H1 (cell line): Measurements from ENCODE around the gene ZSCAN16. TPM values are rescaled to one million over a fixed set of nuclear protein-coding genes. Genes with fewer than 3 reads are reported as not detected.

Source experiments
- CTCF ChIA-PET: fragments of 300-600 bp; sonication (Branson Sonifier 250); formaldehyde crosslinking; loops from one replicate; lab custom pipeline; 2021; ENCODE audit not compliant: partially characterized antibody; lab: Charles Lee
- POLR2A ChIA-PET: fragments of 300-600 bp; sonication (Branson Sonifier 250); formaldehyde crosslinking; loops from one replicate; lab custom pipeline; 2021; ENCODE audit warnings: inconsistent platforms; ENCODE audit not compliant: partially characterized antibody; lab: Charles Lee
- DNase-seq, 2 experiments: peaks; one replicate each; pipeline versions ENCODE4 v3.0.0 to v3.0.0-alpha.2; 2010 to 2022; ENCODE audit warnings: low spot score in 2 of 2, low read depth in 1 of 2, mixed read lengths in 1 of 2
- FAIRE-seq: peaks from 2 replicates; lab custom pipeline; 2011; peaks lifted over from hg19 to GRCh38; lab: Jason Lieb, UNC
- H2AFZ ChIP-seq: 2 replicates; pipeline ENCODE4 v1.8.1; 2012; ENCODE audit warnings: low read length, inconsistent platforms
- H2AK5ac ChIP-seq: 2 replicates; pipeline ENCODE4 v1.6.1; 2013; ENCODE audit warnings: low read depth, low read length
- H2BK120ac ChIP-seq: replicated peaks from 2 replicates; pipeline ENCODE3; 2013; ENCODE audit warnings: low read depth, low read length, inconsistent platforms
- H2BK12ac ChIP-seq: 2 replicates; pipeline ENCODE4 v1.6.1; 2013; ENCODE audit warnings: low read depth, low read length
- H2BK15ac ChIP-seq: 2 replicates; pipeline ENCODE4 v1.6.1; 2013; ENCODE audit warnings: low read length
- H2BK20ac ChIP-seq: 2 replicates; pipeline ENCODE4 v1.6.1; 2013; ENCODE audit warnings: low read length
- H2BK5ac ChIP-seq: 2 replicates; pipeline ENCODE4 v1.6.1; 2013; ENCODE audit warnings: low read depth, low read length
- H3K14ac ChIP-seq: 2 replicates; pipeline ENCODE4 v1.6.1; 2013; ENCODE audit warnings: inconsistent platforms; ENCODE audit not compliant: insufficient read length
- H3K18ac ChIP-seq: 2 replicates; pipeline ENCODE4 v1.6.1; 2013; ENCODE audit warnings: low read length; ENCODE audit errors: extremely low read depth
- H3K23ac ChIP-seq: 2 replicates; pipeline ENCODE4 v1.6.1; 2013; ENCODE audit warnings: inconsistent platforms; ENCODE audit not compliant: insufficient read length
- H3K23me2 ChIP-seq: 2 replicates; pipeline ENCODE4 v1.6.1; 2013; ENCODE audit warnings: low read depth, low read length
- H3K27ac ChIP-seq: 2 replicates; pipeline ENCODE4 v1.6.1; 2011; ENCODE audit warnings: low read depth, low read length, inconsistent platforms
- H3K27me3 ChIP-seq, 4 experiments: replicated peaks in 1 of 4; 1 replicate in 1 of 4; 2 replicates in 3 of 4; pipeline versions ENCODE4 v1.6.1 to v1.8.1; 2011 to 2013; ENCODE audit warnings: low read length in 3 of 4, mild to moderate bottlenecking in 3 of 4, inconsistent platforms in 2 of 4, mixed read lengths in 2 of 4, moderate library complexity in 1 of 4; ENCODE audit not compliant: control insufficient read depth in 3 of 4, insufficient read depth in 3 of 4; ENCODE audit errors: extremely low read depth in 1 of 4
- H3K36me3 ChIP-seq, 4 experiments: 2 replicates each; pipeline versions ENCODE4 v1.6.1 to v1.8.1; 2011 to 2013; ENCODE audit warnings: mild to moderate bottlenecking in 4 of 4, low read length in 3 of 4, moderate library complexity in 2 of 4, control low read depth in 1 of 4, inconsistent platforms in 1 of 4; ENCODE audit not compliant: insufficient read depth in 4 of 4, control insufficient read depth in 2 of 4
- H3K4ac ChIP-seq: replicated peaks from 2 replicates; pipeline ENCODE3; 2013; ENCODE audit warnings: low read length, low read depth, mixed read lengths, inconsistent platforms; ENCODE audit not compliant: insufficient read length
- H3K4me1 ChIP-seq, 4 experiments: replicated peaks in 1 of 4; 1 replicate in 1 of 4; 2 replicates in 3 of 4; pipeline versions ENCODE4 v1.6.1 to v1.8.1; 2011 to 2013; ENCODE audit warnings: low read length in 3 of 4, inconsistent platforms in 2 of 4, mixed read lengths in 1 of 4; ENCODE audit not compliant: insufficient read depth in 4 of 4, control insufficient read depth in 3 of 4
- H3K4me2 ChIP-seq, 2 experiments: 2 replicates each; pipeline versions ENCODE4 v1.6.1 to v1.8.1; 2011 to 2013; ENCODE audit warnings: low read depth in 2 of 2, low read length in 2 of 2, control low read depth in 1 of 2, inconsistent platforms in 1 of 2, mild to moderate bottlenecking in 1 of 2; ENCODE audit not compliant: insufficient read depth in 1 of 2
- H3K4me3 ChIP-seq, 4 experiments: fragments of 200-600, 300-600 bp in 1 of 4; sonication (generic), shearing (Covaris generic), sonication (Bioruptor Twin) in 1 of 4; 2 replicates each; pipeline versions ENCODE4 v1.5.1 to v1.8.1; 2011 to 2016; ENCODE audit warnings: low read length in 4 of 4, low read depth in 3 of 4, control low read depth in 2 of 4, inconsistent platforms in 2 of 4, mild to moderate bottlenecking in 2 of 4, mixed read lengths in 1 of 4, moderate library complexity in 1 of 4; ENCODE audit not compliant: insufficient read depth in 2 of 4; ENCODE audit errors: extremely low read depth in 1 of 4
- H3K56ac ChIP-seq: replicated peaks from 2 replicates; pipeline ENCODE3; 2013; ENCODE audit warnings: low read depth, mild to moderate bottlenecking, mixed read lengths, low read length, inconsistent platforms; ENCODE audit not compliant: insufficient read length
- H3K79me1 ChIP-seq: 2 replicates; pipeline ENCODE4 v1.6.1; 2013; ENCODE audit warnings: low read depth, low read length, control low read depth
- H3K79me2 ChIP-seq, 2 experiments: 2 replicates each; pipeline versions ENCODE4 v1.6.1 to v1.8.1; 2012 to 2013; ENCODE audit warnings: low read length in 2 of 2, mild to moderate bottlenecking in 2 of 2, inconsistent platforms in 1 of 2; ENCODE audit not compliant: insufficient read depth in 2 of 2, control insufficient read depth in 1 of 2
- H3K9ac ChIP-seq, 4 experiments: replicated peaks in 1 of 4; 1 replicate in 1 of 4; 2 replicates in 3 of 4; pipeline versions ENCODE4 v1.6.1 to v1.8.1; 2011 to 2013; ENCODE audit warnings: low read depth in 3 of 4, low read length in 3 of 4, control low read depth in 2 of 4, mild to moderate bottlenecking in 2 of 4, moderate library complexity in 2 of 4, inconsistent platforms in 1 of 4; ENCODE audit errors: extremely low read depth in 1 of 4
- H3K9me3 ChIP-seq, 2 experiments: 2 replicates each; pipeline versions ENCODE4 v1.6.1 to v1.8.1; 2012 to 2013; ENCODE audit warnings: mild to moderate bottlenecking in 2 of 2, moderate library complexity in 2 of 2, control low read depth in 1 of 2, inconsistent platforms in 1 of 2, low read depth in 1 of 2, low read length in 1 of 2, mixed read lengths in 1 of 2; ENCODE audit not compliant: insufficient read depth in 2 of 2
- H4K20me1 ChIP-seq, 2 experiments: replicated peaks in 1 of 2; 2 replicates each; pipeline versions ENCODE3 to v1.8.1; 2011 to 2013; ENCODE audit warnings: inconsistent platforms in 2 of 2, low read length in 2 of 2, mild to moderate bottlenecking in 1 of 2; ENCODE audit not compliant: insufficient read depth in 2 of 2, control insufficient read depth in 1 of 2
- H4K5ac ChIP-seq: 2 replicates; pipeline ENCODE4 v1.6.1; 2013; ENCODE audit warnings: low read length, low read depth, mixed read lengths, inconsistent platforms; ENCODE audit not compliant: insufficient read length
- H4K8ac ChIP-seq: 2 replicates; pipeline ENCODE4 v1.8.0; 2013; ENCODE audit warnings: mild to moderate bottlenecking, moderate library complexity, low read length, inconsistent platforms; ENCODE audit not compliant: insufficient read depth; ENCODE audit errors: extremely low read depth
- H4K91ac ChIP-seq: replicated peaks from 2 replicates; pipeline ENCODE3; 2013; ENCODE audit warnings: low read length, mixed read lengths, inconsistent platforms; ENCODE audit not compliant: insufficient read length
- CBX8 ChIP-seq: fragments of 300-800, 300-1000 bp; sonication (generic); IDR thresholded peaks from 2 replicates; pipeline ENCODE4 v1.7.1; 2016; ENCODE audit warnings: low read depth, low read length, borderline replicate concordance
- CEBPB ChIP-seq: IDR thresholded peaks from 2 replicates; pipeline ENCODE4 v1.6.1; 2012; ENCODE audit warnings: low read depth, low read length
- HDAC2 ChIP-seq, 2 experiments: fragments of 300-600 bp in 1 of 2; sonication (generic) in 1 of 2; IDR thresholded peaks; 2 replicates each; pipeline ENCODE4 v1.6.1; 2011 to 2012; ENCODE audit warnings: low read depth in 2 of 2, low read length in 2 of 2, mild to moderate bottlenecking in 2 of 2, moderate library complexity in 2 of 2, borderline replicate concordance in 1 of 2, inconsistent platforms in 1 of 2
- MAFK ChIP-seq: IDR thresholded peaks from 2 replicates; pipeline ENCODE4 v1.6.1; 2012; ENCODE audit warnings: low read depth, mild to moderate bottlenecking, improper control_type of control experiment, low read length
- NANOG ChIP-seq: IDR thresholded peaks from 2 replicates; pipeline ENCODE4 v1.6.1; 2011; ENCODE audit warnings: low read length, low read depth, mild to moderate bottlenecking, inconsistent platforms; ENCODE audit not compliant: insufficient read depth, poor library complexity, severe bottlenecking
- PHF8 ChIP-seq: fragments of 200-600 bp; sonication (generic); conservative IDR thresholded peaks from 2 replicates; pipeline ENCODE4 v1.7.1; 2012; ENCODE audit warnings: low read depth, mild to moderate bottlenecking, inconsistent platforms, low read length, moderate library complexity
- SAP30 ChIP-seq: fragments of 300-600 bp; sonication (generic); IDR thresholded peaks from 2 replicates; pipeline ENCODE4 v1.7.1; 2012; ENCODE audit warnings: low read length, moderate library complexity, mild to moderate bottlenecking, inconsistent platforms; ENCODE audit not compliant: insufficient read depth, insufficient replicate concordance
- SP4 ChIP-seq: IDR thresholded peaks from 2 replicates; pipeline ENCODE4 v1.6.1; 2012; ENCODE audit warnings: low read length, inconsistent platforms
- TAF7 ChIP-seq: optimal IDR thresholded peaks from 2 replicates; pipeline ENCODE3; 2011; ENCODE audit warnings: low read depth, mild to moderate bottlenecking, inconsistent platforms, low read length, moderate library complexity, borderline replicate concordance
- WGBS, 2 experiments: shearing (Covaris generic) in 1 of 2; methylation state at CpG; one replicate each; pipeline versions ENCODE4 v1.1.6 to v1.1.7; 2013 to 2015; ENCODE audit warnings: low lambda C conversion rate in 2 of 2, mixed read lengths in 2 of 2, inconsistent platforms in 1 of 2, low coverage in 1 of 2, missing lambda C conversion rate in 1 of 2; ENCODE audit not compliant: insufficient replicate concordance in 2 of 2, insufficient coverage in 1 of 2, insufficient read length in 1 of 2; ENCODE audit errors: extremely low coverage in 1 of 2, missing lambda C conversion rate in 1 of 2; 5-methylcytosine and 5-hydroxymethylcytosine counted together
- long read RNA-seq, 2 experiments: library from RNA in 1 of 2; library from capped mRNA in 1 of 2; stranded (forward); transcript quantifications; one replicate each; pipeline ENCODE4 v2.0.0, GENCODE V29; 2021; ENCODE audit warnings: inconsistent platforms in 1 of 2
- polyA minus RNA-seq, 3 experiments: library from RNA; depleted of rRNA, polyadenylated mRNA; stranded (reverse); fragments of >200 nt; gene quantifications; 1 replicate in 2 of 3; 2 replicates in 1 of 3; pipeline ENCODE4 v1.2.3, GENCODE V29; 2011
- polyA plus RNA-seq, 7 experiments: library from polyadenylated mRNA; depleted of rRNA in 3 of 7; stranded (reverse) in 5 of 7; unstranded in 2 of 7; fragments of >200 nt in 5 of 7; fragments of 200-250 nt in 2 of 7; gene quantifications; 1 replicate in 5 of 7; 2 replicates in 1 of 7; 4 replicates in 1 of 7; pipeline versions ENCODE4 v1.2.1 to v1.2.3, GENCODE V29; 2011 to 2013; ENCODE audit warnings: missing spikeins in 2 of 7, mixed read lengths in 2 of 7
- total RNA-seq: library from RNA; stranded (reverse); fragmentation: NEBNext Ultra II Directional; extraction: Animal tissue kit (Norgen Biotek cat#: 25700); gene quantifications from 2 replicates; pipeline ENCODE4 v1.2.1, GENCODE V29; 2021

ZSCAN16 gene
- total RNA-seq (7.4 and 9.4 TPM in 2 replicates), polyA plus RNA-seq (2011; rRNA removed) (1.9 and 3.6 TPM in 2 replicates), polyA minus RNA-seq (2011; rRNA and poly(A)+ RNA removed) (10.2 and 13.4 TPM in 2 replicates)
- polyA plus RNA-seq (2011; cell fraction: cytosol; rRNA removed), result 6.8 TPM
- 4.2 TPM for polyA plus RNA-seq (2011; cell fraction: nucleus; rRNA removed)
- polyA plus RNA-seq (2012, experiment 1 of 2), result 8.0 to 11.4 TPM (median 10.0 TPM) in 4 replicates
- 0.96 TPM for polyA plus RNA-seq (2012, experiment 2 of 2)
- polyA plus RNA-seq (2013, experiment 1 of 2), result 9.6 TPM
- 9.1 TPM for polyA plus RNA-seq (2013, experiment 2 of 2)
- 3.7 TPM for polyA minus RNA-seq (2011; cell fraction: cytosol; rRNA and poly(A)+ RNA removed)
- polyA minus RNA-seq (2011; cell fraction: nucleus; rRNA and poly(A)+ RNA removed), result 9.1 TPM
- long read RNA-seq, experiment 1, partial matches to known transcripts, result 4 of 7 reads
- long read RNA-seq, experiment 1, other reads (novel, unspliced or antisense), result 1 of 7 reads
- long read RNA-seq, experiment 2, transcript ZSCAN16-201 (4 exons, 1,328 nt), result major isoform, 11 of 18 reads
- long read RNA-seq, experiment 2, partial matches to known transcripts, result 0 of 18 reads
- long read RNA-seq, experiment 2, other reads (novel, unspliced or antisense), result 7 of 18 reads

- Histone ChIP-seq H3K27ac (no peak within 1 kb of the TSS), H3K4me1 (no peaks in the 10 kb centered on the region), H2BK12ac (no peak within 1 kb of the TSS), H3K23ac (no peak within 1 kb of the TSS), H3K18ac (no peak within 1 kb of the TSS), H3K4me3 (peak within 1 kb of the TSS; percentile 62 to 93 (median 82)), H3K14ac (no peak within 1 kb of the TSS), H2BK120ac (no peak within 1 kb of the TSS), H2AK5ac (no peak within 1 kb of the TSS), H3K56ac (no peak within 1 kb of the TSS), H3K9ac (peak within 1 kb of the TSS; percentile 76 to 97 (median 78)), H4K20me1 (no peaks in the 10 kb centered on the region), H3K9me3 (no peaks in the 10 kb centered on the region), H2BK5ac (peak within 1 kb of the TSS; percentile 4; the same call in 1 of the 2 replicates), H4K8ac (no peak within 1 kb of the TSS), H3K36me3 (peaks cover 0 to 28% (median 15%) of the 10 kb centered on the region in 4 experiments; a peak in 6 of 8 replicates), H3K4me2 (peak within 1 kb of the TSS; percentile 60 to 74), H3K79me1 (no peaks in the 10 kb centered on the region), H3K4ac (no peak within 1 kb of the TSS), H2BK20ac (no peak within 1 kb of the TSS), H4K91ac (peak within 1 kb of the TSS; percentile 17), H3K23me2 (no peaks in the 10 kb centered on the region), H2AFZ (peak within 1 kb of the TSS; percentile 95), H4K5ac (peak within 1 kb of the TSS; percentile 27), H3K79me2 (peaks cover 0 to 19% of the 10 kb centered on the region in 2 experiments; a peak in 2 of 4 replicates), H3K27me3 (no peaks in the 10 kb centered on the region), H2BK15ac (no peak within 1 kb of the TSS)
- ChIA-PET POLR2A (interaction anchor here (0.6 to 5.2 kb wide), 11 partner anchors 9 to 154 kb away, joined by 3 to 48 read pairs (median 5); partner anchors contain the start of genes ZKSCAN8 and ZSCAN26), CTCF (interaction anchor here (0.7 to 1.2 kb wide), 2 partner anchors 9 to 20 kb away, joined by 3 to 4 read pairs; no protein-coding TSS in a partner anchor)
- 4% methylated on average over 27 of the region's 28 CpGs; no CpG with 5 or more reads in 1 of the 2 experiments for WGBS, 2 experiments
- peak; percentile 64 to 90 for DNase-seq
- no peak for FAIRE-seq
- TF ChIP-seq SP4 (no peak), SAP30 (peak; percentile 56), PHF8 (peak; percentile 75), NANOG (peak; percentile 35), MAFK (no peak), CEBPB (no peak), HDAC2 (IDR thresholded peaks at IDR 0.05; ENCODE audit: borderline replicate concordance in 1 of 2, low read depth in 2 of 2, low read length in 2 of 2) (peak in 1 of 2 experiments; percentile 67; a peak in 1 of 4 replicates), CBX8 (no peak), TAF7 (peak; percentile 48)
Observed at GRCh38 chr6:28124350-28124970, at the start of gene ZSCAN16. ZSCAN16 (plus strand) TSS chr6:28124609; CDS start chr6:28125444, 835 bp downstream.
